Nephron progenitor cell (in vitro differentiated cells): ENCODE data around the gene UBA52.

Experiments used
- DNase-seq: peaks from one replicate; pipeline ENCODE4 v3.0.0; 2021
- H3K27ac Mint-ChIP-seq: 2 replicates; pipeline ENCODE4 v1.8.0; 2021; ENCODE audit warnings: mild to moderate bottlenecking, moderate library complexity, mixed read lengths
- H3K27me3 Mint-ChIP-seq: 2 replicates; pipeline ENCODE4 v1.8.0; 2021; ENCODE audit warnings: mild to moderate bottlenecking, low read depth, mixed read lengths; ENCODE audit not compliant: poor library complexity
- H3K36me3 Mint-ChIP-seq: 2 replicates; pipeline ENCODE4 v1.8.0; 2021; ENCODE audit warnings: low read depth, mixed read lengths
- H3K4me1 Mint-ChIP-seq: 2 replicates; pipeline ENCODE4 v1.8.0; 2021; ENCODE audit warnings: mixed read lengths
- H3K4me3 Mint-ChIP-seq: 2 replicates; pipeline ENCODE4 v1.8.0; 2021; ENCODE audit warnings: mild to moderate bottlenecking, moderate library complexity, mixed read lengths
- H3K9me3 Mint-ChIP-seq: 2 replicates; pipeline ENCODE4 v1.8.0; 2021; ENCODE audit warnings: mild to moderate bottlenecking, moderate library complexity, mixed read lengths
- TF ChIP-seq, protein P1 (sequence below): fragments of 200-600 bp; sonication (generic); IDR thresholded peaks from 2 replicates; pipeline ENCODE4 v1.5.0; 2021; ENCODE audit warnings: antibody characterized with exemption

The UBA52 gene

DNA sequence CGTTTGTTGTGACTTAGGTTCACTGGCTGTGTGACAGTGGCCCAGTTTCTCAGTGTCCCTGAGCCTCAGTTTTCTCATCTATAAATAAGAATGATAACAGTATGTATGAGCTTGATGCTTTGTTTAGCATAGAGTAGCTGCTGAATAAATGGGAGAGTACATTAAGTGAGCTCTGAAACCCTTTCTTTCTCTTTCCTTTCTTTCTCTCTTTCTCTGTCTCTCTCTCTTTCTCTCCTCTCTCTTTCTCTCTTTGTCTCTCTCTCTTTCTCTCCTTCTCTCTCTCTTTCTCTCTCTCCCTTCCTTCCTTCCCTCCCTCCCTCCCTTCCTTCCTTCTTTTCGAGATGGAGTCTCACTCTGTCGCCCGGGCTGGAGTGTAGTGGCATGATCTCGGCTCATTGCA, 12.0 kb upstream of the UBA52 start:
- no peak for DNase-seq
- H3K36me3 Mint-ChIP-seq = peaks cover 14% of the 10 kb centered on the region
- TF ChIP-seq, protein P1, sequence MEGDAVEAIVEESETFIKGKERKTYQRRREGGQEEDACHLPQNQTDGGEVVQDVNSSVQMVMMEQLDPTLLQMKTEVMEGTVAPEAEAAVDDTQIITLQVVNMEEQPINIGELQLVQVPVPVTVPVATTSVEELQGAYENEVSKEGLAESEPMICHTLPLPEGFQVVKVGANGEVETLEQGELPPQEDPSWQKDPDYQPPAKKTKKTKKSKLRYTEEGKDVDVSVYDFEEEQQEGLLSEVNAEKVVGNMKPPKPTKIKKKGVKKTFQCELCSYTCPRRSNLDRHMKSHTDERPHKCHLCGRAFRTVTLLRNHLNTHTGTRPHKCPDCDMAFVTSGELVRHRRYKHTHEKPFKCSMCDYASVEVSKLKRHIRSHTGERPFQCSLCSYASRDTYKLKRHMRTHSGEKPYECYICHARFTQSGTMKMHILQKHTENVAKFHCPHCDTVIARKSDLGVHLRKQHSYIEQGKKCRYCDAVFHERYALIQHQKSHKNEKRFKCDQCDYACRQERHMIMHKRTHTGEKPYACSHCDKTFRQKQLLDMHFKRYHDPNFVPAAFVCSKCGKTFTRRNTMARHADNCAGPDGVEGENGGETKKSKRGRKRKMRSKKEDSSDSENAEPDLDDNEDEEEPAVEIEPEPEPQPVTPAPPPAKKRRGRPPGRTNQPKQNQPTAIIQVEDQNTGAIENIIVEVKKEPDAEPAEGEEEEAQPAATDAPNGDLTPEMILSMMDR = no peak
- H3K9me3 Mint-ChIP-seq = no peaks in the 10 kb centered on the region
- peaks cover 9% of the 10 kb centered on the region for H3K4me1 Mint-ChIP-seq
- H3K27ac Mint-ChIP-seq = peak overlapping the region; percentile 39
- peaks cover 9% of the 10 kb centered on the region for H3K27me3 Mint-ChIP-seq
- peak overlapping the region; percentile 40 for H3K4me3 Mint-ChIP-seq

DNA sequence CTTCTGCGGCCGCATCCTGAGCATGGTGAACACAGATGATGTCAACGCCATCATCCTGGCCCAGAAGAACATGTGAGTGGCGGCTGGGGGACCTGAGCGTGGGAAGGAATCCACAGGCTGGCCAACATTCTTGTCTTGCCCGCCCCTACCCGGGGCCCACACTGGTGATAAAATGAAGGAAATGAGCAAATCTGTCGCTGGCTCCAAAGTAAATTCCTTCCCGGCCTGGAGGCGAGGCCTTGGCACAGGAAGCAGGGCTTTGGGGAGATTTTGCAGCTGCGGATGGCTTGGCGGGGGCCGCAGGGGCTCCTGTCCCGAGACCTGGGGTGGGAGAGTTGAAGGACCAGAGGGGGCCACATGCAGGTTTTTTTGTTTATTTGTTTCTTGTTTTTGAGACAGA, 9.6 kb upstream of the UBA52 start:
- no peak for DNase-seq
- H3K36me3 Mint-ChIP-seq = peaks cover 24% of the 10 kb centered on the region
- peaks cover 5% of the 10 kb centered on the region for H3K27me3 Mint-ChIP-seq
- H3K27ac Mint-ChIP-seq = no peak overlapping the region
- no peaks in the 10 kb centered on the region for H3K9me3 Mint-ChIP-seq
- TF ChIP-seq, protein P1 = no peak
- peaks cover 9% of the 10 kb centered on the region for H3K4me1 Mint-ChIP-seq
- no peak overlapping the region for H3K4me3 Mint-ChIP-seq

GRCh38 chr19:18566953-18567352, 4.7 kb upstream of the UBA52 start:
- H3K27me3 Mint-ChIP-seq = peaks cover 2% of the 10 kb centered on the region
- H3K36me3 Mint-ChIP-seq = peaks cover 52% of the 10 kb centered on the region
- H3K27ac Mint-ChIP-seq = no peak overlapping the region
- no peak for DNase-seq
- H3K9me3 Mint-ChIP-seq = no peaks in the 10 kb centered on the region
- TF ChIP-seq, protein P1 = no peak
- H3K4me1 Mint-ChIP-seq = peaks cover 9% of the 10 kb centered on the region
- H3K4me3 Mint-ChIP-seq = no peak overlapping the region

DNA sequence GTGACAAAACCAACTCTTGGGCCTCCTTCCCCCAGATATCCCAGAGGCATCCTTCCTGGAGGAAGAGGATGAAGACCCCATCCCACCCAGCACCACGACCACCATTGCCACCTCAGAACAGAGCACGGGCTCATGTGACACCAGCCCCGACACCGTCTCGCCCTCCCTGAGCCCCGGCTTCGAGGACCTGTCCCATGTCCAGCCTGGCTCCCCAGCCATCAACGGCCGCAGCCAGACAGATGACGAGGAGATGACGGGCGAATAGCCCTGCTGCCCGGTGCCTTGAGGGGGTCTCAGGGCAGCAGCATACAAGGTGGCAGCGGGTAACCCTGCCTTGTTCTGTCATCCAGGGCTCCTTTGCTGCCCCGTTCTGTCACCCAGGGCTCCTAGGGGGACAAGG, 3.3 kb upstream of the UBA52 start:
- Mint-ChIP-seq H3K36me3 (peaks cover 59% of the 10 kb centered on the region), H3K4me3 (no peak overlapping the region), H3K9me3 (no peaks in the 10 kb centered on the region), H3K4me1 (peaks cover 23% of the 10 kb centered on the region), H3K27me3 (peaks cover 2% of the 10 kb centered on the region), H3K27ac (no peak overlapping the region)
- no peak for DNase-seq
- TF ChIP-seq, protein P1 = no peak

- H3K4me1 Mint-ChIP-seq = peaks cover 26% of the 10 kb centered on the region
- TF ChIP-seq, protein P1 = no peak
- no peak for DNase-seq
- no peak overlapping the region for H3K27ac Mint-ChIP-seq
- no peak overlapping the region for H3K4me3 Mint-ChIP-seq
- peaks cover 51% of the 10 kb centered on the region for H3K36me3 Mint-ChIP-seq
- H3K9me3 Mint-ChIP-seq = no peaks in the 10 kb centered on the region
- H3K27me3 Mint-ChIP-seq = peaks cover 6% of the 10 kb centered on the region
Measured at GRCh38 chr19:18574691-18575291, 3.1 kb downstream of the UBA52 start.

DNA sequence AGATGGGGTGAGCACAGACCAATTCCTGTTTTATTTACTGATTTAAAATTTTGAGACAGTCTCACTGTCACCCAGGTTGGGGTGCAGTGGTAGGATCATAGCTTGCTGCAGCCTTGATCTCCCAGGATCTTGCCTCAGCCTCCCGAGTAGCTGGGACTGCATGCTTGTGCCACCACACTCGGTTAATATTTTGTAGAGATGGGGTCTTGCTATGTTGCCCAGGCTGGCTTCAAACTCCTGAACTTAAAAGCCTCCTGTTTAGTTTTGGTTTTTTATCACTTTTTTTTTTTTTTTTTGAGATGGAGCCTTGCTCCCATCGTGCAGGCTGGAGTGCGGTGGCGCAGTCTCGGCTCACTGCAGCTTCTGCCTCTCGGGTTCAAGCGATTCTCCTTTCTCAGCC, 4.7 kb downstream of the UBA52 start:
- no peaks in the 10 kb centered on the region for H3K9me3 Mint-ChIP-seq
- H3K27me3 Mint-ChIP-seq = peaks cover 6% of the 10 kb centered on the region
- TF ChIP-seq, protein P1 = no peak
- no peak for DNase-seq
- H3K36me3 Mint-ChIP-seq = peaks cover 43% of the 10 kb centered on the region
- no peak overlapping the region for H3K27ac Mint-ChIP-seq
- no peak overlapping the region for H3K4me3 Mint-ChIP-seq
- H3K4me1 Mint-ChIP-seq = peaks cover 22% of the 10 kb centered on the region
